AG04450 (cell line): Measurements from ENCODE around the gene UCHL3. TPM values are rescaled to one million over a fixed set of nuclear protein-coding genes. Genes with fewer than 3 reads are reported as not detected.

ENCODE experiments used
- CTCF ChIA-PET: fragments of 300-600, 350-600 bp; formaldehyde crosslinking; extraction: SDS; loops from one replicate; lab custom pipeline; 2022; ENCODE audit warnings: antibody characterized with exemption, inconsistent platforms; lab: Charles Lee
- POLR2A ChIA-PET: fragments of 350-600 bp; formaldehyde crosslinking; extraction: SDS; loops from one replicate; lab custom pipeline; 2021; ENCODE audit warnings: antibody characterized with exemption, inconsistent platforms; lab: Yijun Ruan, JAX
- DNase-seq: peaks from one replicate; pipeline ENCODE4 v3.0.0-alpha.2; 2011; ENCODE audit warnings: low read depth, low spot score
- H3K27ac ChIP-seq: one replicate; pipeline ENCODE4 v1.5.1; 2012; ENCODE audit warnings: low read depth, low read length, control low read depth
- H3K27me3 ChIP-seq: one replicate; pipeline ENCODE4 v1.6.0; 2012; ENCODE audit warnings: low read length; ENCODE audit not compliant: control insufficient read depth, insufficient read depth
- H3K4me3 ChIP-seq: 2 replicates; pipeline ENCODE4 v1.5.1; 2011; ENCODE audit warnings: mild to moderate bottlenecking, low read depth, low read length, control low read depth
- H3K9me3 ChIP-seq: 2 replicates; pipeline ENCODE4 v1.5.1; 2012; ENCODE audit warnings: low read length; ENCODE audit not compliant: control insufficient read depth, insufficient read depth
- CTCF ChIP-seq: IDR thresholded peaks from 2 replicates; pipeline ENCODE4 v1.5.1; 2011; ENCODE audit warnings: low read depth, low read length, control low read depth, inconsistent platforms
- polyA plus RNA-seq: library from polyadenylated mRNA; depleted of rRNA; stranded (reverse); fragments of >200 nt; gene quantifications from 2 replicates; pipeline ENCODE4 v1.2.3, GENCODE V29; 2011

Gene UCHL3
- polyA plus RNA-seq, 1 experiment = 95.5 TPM

GRCh38 chr13:75533861-75534260 lies 15.7 kb upstream of the UCHL3 start:
- Histone ChIP-seq H3K27me3 (no peaks in the 10 kb centered on the region), H3K27ac (no peak overlapping the region), H3K4me3 (no peak overlapping the region), H3K9me3 (peaks cover 4% of the 10 kb centered on the region; the same call in 1 of the 2 replicates)
- ChIA-PET CTCF (interaction anchor here (0.6 to 3.9 kb wide), 5 partner anchors 8 to 147 kb away, joined by 3 to 37 read pairs (median 6); partner anchors contain the start of gene TBC1D4), POLR2A (interaction anchor here (0.7 to 2.2 kb wide), 3 partner anchors 9 to 11 kb away, joined by 3 to 35 read pairs (median 5); no protein-coding TSS in a partner anchor)
- no peak for TF ChIP-seq CTCF
- DNase-seq = no peak

- no peaks in the 10 kb centered on the region for H3K27me3 ChIP-seq
- CTCF ChIA-PET = interaction anchor here (0.7 to 2.1 kb wide), 14 partner anchors 10 to 172 kb away, joined by 3 to 27 read pairs (median 4); partner anchors contain the start of genes TBC1D4 and UCHL3
- peaks cover 4% of the 10 kb centered on the region; the same call in 1 of the 2 replicates for H3K9me3 ChIP-seq
- peak within 1 kb of the TSS; percentile 69 for H3K27ac ChIP-seq
- POLR2A ChIA-PET = interaction anchor here (0.5 to 2.3 kb wide), 13 partner anchors 11 to 1645 kb away, joined by 3 to 28 read pairs (median 3); partner anchors contain the start of genes TBC1D4 and UCHL3
- peak; percentile 58 for TF ChIP-seq CTCF
- H3K4me3 ChIP-seq = peak within 1 kb of the TSS; percentile 81
- peak; percentile 96 for DNase-seq
Measured at GRCh38 chr13:75537401-75538365, 11.9 kb upstream of the UCHL3 start, which contains the start of gene COMMD6. TSS of gene COMMD6 (minus strand) at chr13:75537841. CDS start at chr13:75537805, 36 bp downstream.

- ChIA-PET CTCF (interaction anchor here (0.5 to 1.5 kb wide), 5 partner anchors 8 to 147 kb away, joined by 3 to 6 read pairs (median 3); partner anchors contain the start of gene TBC1D4), POLR2A (interaction anchor here (0.7 kb wide), 1 partner anchor 29 kb away, joined by 3 read pairs; no protein-coding TSS in a partner anchor)
- Histone ChIP-seq H3K9me3 (peaks cover 4% of the 10 kb centered on the region; the same call in 1 of the 2 replicates), H3K27me3 (no peaks in the 10 kb centered on the region), H3K27ac (no peak overlapping the region), H3K4me3 (no peak overlapping the region)
- no peak for TF ChIP-seq CTCF
- no peak for DNase-seq
Measured at GRCh38 chr13:75541287-75541686, 8.3 kb upstream of the UCHL3 start.

GRCh38 chr13:75541961-75542360 lies 7.6 kb upstream of the UCHL3 start:
- Histone ChIP-seq H3K27ac (no peak overlapping the region), H3K4me3 (no peak overlapping the region), H3K9me3 (peaks cover 4% of the 10 kb centered on the region; the same call in 1 of the 2 replicates), H3K27me3 (no peaks in the 10 kb centered on the region)
- TF ChIP-seq CTCF = no peak
- ChIA-PET CTCF (interaction anchor here (0.5 to 2.7 kb wide), 4 partner anchors 8 to 127 kb away, joined by 3 to 14 read pairs (median 3); partner anchors contain the start of gene TBC1D4), POLR2A (no interaction called here)
- DNase-seq = no peak
